ENCODE data around the gene DNAH8. TPM values are rescaled to one million over a fixed set of nuclear protein-coding genes. Genes with fewer than 3 reads are reported as not detected.
A peak's percentile ranks its signal among the peaks of the same experiment; 100 is the strongest.

The DNAH8 gene
- polyA plus RNA-seq, 3 donors = not detected

DNA sequence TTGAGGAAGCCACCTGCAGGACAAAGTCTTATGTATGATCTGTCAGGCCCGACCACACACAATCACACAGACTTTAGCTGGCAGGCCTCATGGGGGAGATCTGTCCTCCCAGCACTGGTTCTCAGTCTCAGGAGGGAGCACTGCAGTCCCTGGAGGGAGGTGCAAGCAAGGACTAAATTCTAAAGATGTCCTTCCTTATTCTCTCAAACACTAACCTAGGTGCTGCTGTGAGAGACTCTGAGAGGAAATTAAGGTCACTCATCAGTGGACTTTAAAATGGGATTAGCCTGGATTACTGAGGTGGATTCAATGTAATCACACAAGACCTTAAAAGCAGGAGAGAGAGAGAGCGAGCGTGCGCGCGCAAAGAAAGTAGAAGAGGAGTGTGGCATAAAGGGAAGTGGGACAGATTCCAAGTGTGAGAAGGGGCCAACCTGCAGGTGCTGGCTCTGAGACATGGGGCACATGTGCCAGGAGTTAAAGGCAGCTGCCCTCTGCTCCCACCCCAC is 26.5 kb upstream of the DNAH8 start:
- DNase-seq = peak in 1 of 3 donors; percentile 3
- 0% methylated on average over 1 of the region's 6 CpGs for WGBS (ENCODE audit: insufficient coverage)
- Mint-ChIP-seq H3K27me3 (ENCODE audit: low read depth in 3 of 3) (no peaks in the 10 kb centered on the region), H3K9me3 (peaks cover 0 to 6% (median 4%) of the 10 kb centered on the region in 7 donors), H3K4me1 (peaks cover 22% of the 10 kb centered on the region), H3K27ac (peak overlapping the region in 2 of 7 donors; percentile 38 to 42), H3K4me3 (no peak overlapping the region), H3K36me3 (peaks cover 9 to 13% of the 10 kb centered on the region in 2 donors)
- no peaks in the 10 kb centered on the region for H4K20me1 ChIP-seq (ENCODE audit: insufficient read depth, low read length)
- peaks cover 0 to 9% of the 10 kb centered on the region in 2 donors for H3K36me3 ChIP-seq (replicated peaks in 1 of 2; ENCODE audit: control insufficient read depth in 1 of 2, insufficient read depth in 2 of 2, low read length in 2 of 2)
- intact Hi-C loops (cut with micrococcal nuclease) = no loop called here
- peaks cover 8% of the 10 kb centered on the region for H3K79me2 ChIP-seq (ENCODE audit: insufficient read depth, low read length)
- H2AFZ ChIP-seq (ENCODE audit: insufficient read depth, low read depth, low read length, poor library complexity, severe bottlenecking) = no peak overlapping the region
- H3K4me3 ChIP-seq (replicated peaks in 1 of 3; ENCODE audit: low read depth in 2 of 3, low read length in 3 of 3) = no peak overlapping the region
- H3K9ac ChIP-seq (ENCODE audit: insufficient read depth, low read length, poor library complexity, severe bottlenecking) = no peak overlapping the region
- no peaks in the 10 kb centered on the region for H3K4me1 ChIP-seq (ENCODE audit: control insufficient read depth in 1 of 2, insufficient read depth in 2 of 2, low read length in 2 of 2)
- H3K27me3 ChIP-seq (ENCODE audit: control insufficient read depth in 2 of 2, insufficient read depth in 2 of 2, low read length in 2 of 2) = no peaks in the 10 kb centered on the region
- TF ChIP-seq, protein P1, sequence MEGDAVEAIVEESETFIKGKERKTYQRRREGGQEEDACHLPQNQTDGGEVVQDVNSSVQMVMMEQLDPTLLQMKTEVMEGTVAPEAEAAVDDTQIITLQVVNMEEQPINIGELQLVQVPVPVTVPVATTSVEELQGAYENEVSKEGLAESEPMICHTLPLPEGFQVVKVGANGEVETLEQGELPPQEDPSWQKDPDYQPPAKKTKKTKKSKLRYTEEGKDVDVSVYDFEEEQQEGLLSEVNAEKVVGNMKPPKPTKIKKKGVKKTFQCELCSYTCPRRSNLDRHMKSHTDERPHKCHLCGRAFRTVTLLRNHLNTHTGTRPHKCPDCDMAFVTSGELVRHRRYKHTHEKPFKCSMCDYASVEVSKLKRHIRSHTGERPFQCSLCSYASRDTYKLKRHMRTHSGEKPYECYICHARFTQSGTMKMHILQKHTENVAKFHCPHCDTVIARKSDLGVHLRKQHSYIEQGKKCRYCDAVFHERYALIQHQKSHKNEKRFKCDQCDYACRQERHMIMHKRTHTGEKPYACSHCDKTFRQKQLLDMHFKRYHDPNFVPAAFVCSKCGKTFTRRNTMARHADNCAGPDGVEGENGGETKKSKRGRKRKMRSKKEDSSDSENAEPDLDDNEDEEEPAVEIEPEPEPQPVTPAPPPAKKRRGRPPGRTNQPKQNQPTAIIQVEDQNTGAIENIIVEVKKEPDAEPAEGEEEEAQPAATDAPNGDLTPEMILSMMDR (IDR thresholded peaks at IDR 0.05) = no peak
- no peak overlapping the region for H3K27ac ChIP-seq (ENCODE audit: low read depth in 1 of 2, low read length in 2 of 2)
- H3K9me3 ChIP-seq (replicated peaks in 1 of 2; ENCODE audit: control insufficient read depth in 1 of 2, insufficient read depth in 1 of 2, low read length in 2 of 2) = peaks cover 0 to 4% of the 10 kb centered on the region in 2 donors
- no peak overlapping the region for H3K4me2 ChIP-seq (replicated peaks; ENCODE audit: extremely low read depth, low read length, poor library complexity, severe bottlenecking)

DNA sequence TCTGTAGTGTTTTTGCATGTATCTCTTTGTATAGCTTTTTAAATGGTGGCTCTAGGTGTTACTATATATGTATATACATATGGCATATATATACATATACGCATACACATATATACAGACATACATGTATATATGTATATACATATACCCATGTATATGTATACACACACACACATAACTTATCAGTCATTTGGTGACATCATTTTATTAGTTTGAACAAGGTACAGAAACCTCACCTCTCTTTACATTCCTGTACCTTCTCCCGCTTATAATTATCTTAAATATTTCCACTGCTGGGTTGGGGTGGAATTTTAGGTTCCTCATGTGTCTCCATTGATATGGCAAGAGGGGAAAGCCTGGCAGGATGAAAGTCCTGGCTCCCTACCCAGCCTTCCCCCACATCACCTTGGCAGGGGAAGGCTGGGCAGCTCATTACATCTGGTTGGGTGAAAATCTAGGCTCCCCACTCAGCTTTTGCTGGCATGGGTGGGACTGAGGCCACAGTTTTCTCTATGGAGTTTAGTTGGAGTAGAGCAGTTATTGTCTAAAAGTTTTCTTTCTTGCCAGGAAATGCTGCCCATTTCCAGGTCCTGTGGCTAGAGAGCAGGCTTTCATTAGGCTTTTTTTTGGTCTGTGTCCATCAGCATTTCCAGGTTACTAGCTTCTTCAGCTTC is 19.7 kb upstream of the DNAH8 start:
- Histone ChIP-seq H3K27ac (ENCODE audit: low read depth in 1 of 2, low read length in 2 of 2) (no peak overlapping the region), H3K9ac (ENCODE audit: insufficient read depth, low read length, poor library complexity, severe bottlenecking) (no peak overlapping the region), H3K4me2 (replicated peaks; ENCODE audit: extremely low read depth, low read length, poor library complexity, severe bottlenecking) (no peak overlapping the region), H3K4me1 (ENCODE audit: control insufficient read depth in 1 of 2, insufficient read depth in 2 of 2, low read length in 2 of 2) (no peaks in the 10 kb centered on the region), H3K36me3 (replicated peaks in 1 of 2; ENCODE audit: control insufficient read depth in 1 of 2, insufficient read depth in 2 of 2, low read length in 2 of 2) (no peaks in the 10 kb centered on the region), H3K4me3 (replicated peaks in 1 of 3; ENCODE audit: low read depth in 2 of 3, low read length in 3 of 3) (no peak overlapping the region), H3K79me2 (ENCODE audit: insufficient read depth, low read length) (peaks cover 5% of the 10 kb centered on the region), H2AFZ (ENCODE audit: insufficient read depth, low read depth, low read length, poor library complexity, severe bottlenecking) (no peak overlapping the region), H4K20me1 (ENCODE audit: insufficient read depth, low read length) (no peaks in the 10 kb centered on the region), H3K27me3 (ENCODE audit: control insufficient read depth in 2 of 2, insufficient read depth in 2 of 2, low read length in 2 of 2) (no peaks in the 10 kb centered on the region), H3K9me3 (replicated peaks in 1 of 2; ENCODE audit: control insufficient read depth in 1 of 2, insufficient read depth in 1 of 2, low read length in 2 of 2) (peaks cover 7 to 9% of the 10 kb centered on the region in 2 donors)
- Mint-ChIP-seq H3K27ac (peak overlapping the region in 1 of 7 donors; percentile 4), H3K4me3 (no peak overlapping the region), H3K4me1 (peaks cover 10% of the 10 kb centered on the region), H3K27me3 (ENCODE audit: low read depth in 3 of 3) (no peaks in the 10 kb centered on the region), H3K36me3 (peaks cover 9% of the 10 kb centered on the region in 2 donors), H3K9me3 (peaks cover 9 to 23% (median 15%) of the 10 kb centered on the region in 7 donors)
- no peak for DNase-seq
- WGBS (ENCODE audit: insufficient coverage) = no CpG with 5 or more reads among the region's 2 CpGs
- intact Hi-C loops (cut with micrococcal nuclease) = no loop called here
- TF ChIP-seq, protein P1 (IDR thresholded peaks at IDR 0.05) = no peak

Measured in CD14-positive monocyte (primary cell).